ENCODE results near the gene MIER3.
A peak's percentile ranks its signal among the peaks of the same experiment; 100 is the strongest.

MIER3 gene

GRCh38 chr5:56959326-56959725, 7.4 kb upstream of the MIER3 start:
- no peak for DNase-seq

DNA sequence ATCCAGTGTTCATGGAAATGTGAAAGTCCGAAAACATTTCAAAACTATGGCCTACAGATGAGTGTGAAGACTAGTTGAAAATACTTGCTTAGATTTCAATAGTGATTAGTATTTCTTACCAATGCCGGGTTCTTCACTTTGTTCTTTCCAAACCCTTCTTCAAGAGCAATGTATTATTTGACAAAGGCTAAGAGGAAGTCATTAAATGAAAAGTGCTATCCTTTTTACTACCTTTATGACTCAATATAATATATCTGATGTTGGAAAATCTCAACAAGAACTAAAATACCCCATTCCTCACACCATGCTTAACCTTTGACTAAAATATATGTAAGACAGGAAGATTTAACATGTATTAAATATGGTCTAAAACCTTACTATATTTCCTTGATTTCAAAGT, 6.7 kb upstream of the MIER3 start:
- DNase-seq, result no peak

DNA sequence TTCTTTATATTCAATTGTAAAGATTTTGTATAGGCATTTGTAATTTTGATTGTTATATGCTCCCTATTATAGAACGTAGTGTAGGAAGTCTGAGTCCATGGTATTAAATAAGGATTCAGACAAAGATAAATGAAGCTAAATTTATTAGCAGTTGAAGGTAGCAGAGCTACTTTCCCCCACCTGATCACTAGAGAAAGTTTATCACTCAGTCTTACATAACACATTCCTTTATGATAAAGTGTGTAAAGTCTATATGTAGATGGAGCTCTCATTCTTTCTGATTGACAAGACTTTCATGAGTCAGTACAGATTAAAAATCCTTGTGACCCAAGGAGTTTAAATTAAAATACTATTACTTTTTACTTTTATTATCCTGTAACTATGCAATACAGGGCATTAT, 2.3 kb upstream of the MIER3 start:
- DNase-seq, result no peak

- DNase-seq, result no peak
These were observed 587 bp downstream of the MIER3 start for GRCh38 chr5:56951126-56951945.

GRCh38 chr5:56950626-56951125, 1.2 kb downstream of the MIER3 start:
- DNase-seq, result no peak

DNA sequence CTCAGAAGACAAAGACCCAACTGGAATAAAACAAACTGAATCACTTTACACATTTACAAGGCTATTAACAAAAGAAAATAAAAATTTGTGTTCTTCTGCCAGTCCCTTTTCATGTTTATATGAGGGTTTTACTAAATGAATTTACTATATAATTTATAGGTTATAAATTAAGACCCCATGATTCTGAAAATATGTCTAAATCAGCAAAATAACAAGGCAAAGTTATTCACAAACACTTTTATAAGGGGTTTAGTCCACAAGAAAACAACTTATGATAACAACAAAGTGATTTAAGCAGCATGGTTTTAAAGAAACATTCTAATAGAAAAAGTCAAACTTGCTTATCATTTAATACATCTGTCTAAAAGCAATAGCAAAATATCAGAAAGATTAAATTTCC, 4.9 kb downstream of the MIER3 start:
- DNase-seq, result no peak

DNA sequence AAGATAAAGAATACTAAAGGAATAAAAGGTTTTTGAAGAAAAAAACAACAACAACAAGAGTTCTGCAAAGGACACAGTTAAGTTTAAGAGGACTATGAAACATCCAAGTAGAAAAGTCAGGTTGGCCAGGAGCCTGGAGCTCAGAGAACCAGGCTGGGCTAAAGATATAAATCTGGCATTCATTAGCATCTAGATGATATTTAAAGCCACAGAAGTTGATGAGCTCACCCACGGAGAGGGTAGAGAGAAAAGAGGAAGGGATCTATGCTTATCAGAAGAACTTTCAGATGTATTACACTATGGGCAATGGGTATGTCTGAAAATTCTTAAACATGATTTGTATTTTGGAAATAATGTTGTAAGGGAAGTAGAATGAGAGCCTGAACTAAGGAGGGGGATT, 9.9 kb downstream of the MIER3 start:
- no peak for DNase-seq

DNA sequence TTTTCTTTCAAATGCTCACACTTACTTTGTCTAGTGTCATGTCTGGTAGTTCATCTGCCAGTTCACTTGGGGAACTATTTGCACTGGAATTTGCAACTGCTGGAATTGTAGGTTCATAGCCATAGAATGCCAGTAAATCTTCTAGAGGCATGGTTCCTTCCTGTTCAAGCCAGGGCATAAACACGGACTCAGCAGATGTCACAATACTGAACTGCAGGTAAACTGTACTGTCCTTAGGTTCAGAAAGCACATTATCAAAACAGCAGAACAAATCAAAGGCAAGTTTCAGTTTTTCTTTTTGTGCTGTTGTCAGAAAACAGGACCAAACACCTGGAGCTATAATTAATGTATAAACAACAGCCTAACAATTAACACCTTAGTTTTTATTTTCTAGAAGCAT, 13.1 kb downstream of the MIER3 start:
- DNase-seq, result no peak

DNA sequence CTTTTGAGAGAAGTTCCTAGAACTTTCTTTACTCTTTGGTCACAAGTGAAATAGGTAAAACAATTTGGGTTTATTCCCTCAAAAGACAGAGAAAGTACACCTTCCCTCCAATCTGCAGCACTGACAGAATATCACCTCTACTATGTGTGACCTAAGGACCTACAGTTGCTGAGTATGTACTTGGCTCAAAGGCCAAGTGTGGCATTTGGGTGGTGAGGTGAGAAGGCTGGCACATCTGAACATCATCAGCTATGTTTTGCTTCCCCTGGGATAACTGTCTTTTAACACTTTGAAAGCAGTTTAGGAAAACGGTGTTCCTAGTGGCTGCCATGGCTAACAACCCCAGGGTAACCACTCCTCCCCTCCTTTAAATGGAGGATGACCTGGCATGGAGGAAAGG, 17.6 kb downstream of the MIER3 start:
- DNase-seq, result no peak

GRCh38 chr5:56922922-56923321, 29.0 kb downstream of the MIER3 start:
- no peak for DNase-seq

DNA sequence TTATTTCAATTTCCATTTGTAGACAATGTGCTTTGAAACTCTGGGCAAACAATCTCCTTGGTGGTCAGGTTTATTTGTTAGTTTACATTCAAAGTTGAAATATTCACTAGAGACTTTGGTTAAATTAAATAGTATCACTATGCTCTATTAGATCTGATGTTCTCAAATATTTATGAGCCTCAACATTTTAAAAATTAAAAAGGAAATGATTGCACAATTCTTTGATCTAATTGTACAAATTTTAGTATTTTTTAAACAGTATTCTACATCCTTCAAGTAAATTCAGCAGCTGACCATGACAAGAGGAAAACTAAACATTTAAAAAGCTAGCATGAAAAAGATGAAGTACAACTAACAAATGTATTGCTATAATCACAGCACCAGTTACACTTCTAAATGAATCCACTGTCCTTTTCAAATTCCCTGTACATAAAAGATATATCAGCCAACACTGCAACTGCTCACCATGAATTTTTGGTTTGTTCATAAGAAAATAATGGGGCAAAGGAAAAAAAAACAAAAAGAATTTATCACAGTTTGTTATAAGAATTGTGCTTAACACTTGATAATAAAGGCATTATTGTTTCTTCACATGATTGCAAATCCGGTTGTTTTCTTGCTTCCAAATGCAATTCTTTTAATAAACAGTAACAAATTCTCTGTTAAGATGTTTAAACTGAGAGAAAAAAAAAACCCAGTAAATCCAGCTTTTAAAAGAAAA, 31.8 kb downstream of the MIER3 start:
- DNase-seq, result no peak

- DNase-seq, result no peak
These were observed 33.9 kb downstream of the MIER3 start for GRCh38 chr5:56918054-56918453.

GRCh38 chr5:56917534-56917933, 34.4 kb downstream of the MIER3 start:
- DNase-seq, result no peak

GRCh38 chr5:56914678-56915077, 37.2 kb downstream of the MIER3 start:
- no peak for DNase-seq

DNA sequence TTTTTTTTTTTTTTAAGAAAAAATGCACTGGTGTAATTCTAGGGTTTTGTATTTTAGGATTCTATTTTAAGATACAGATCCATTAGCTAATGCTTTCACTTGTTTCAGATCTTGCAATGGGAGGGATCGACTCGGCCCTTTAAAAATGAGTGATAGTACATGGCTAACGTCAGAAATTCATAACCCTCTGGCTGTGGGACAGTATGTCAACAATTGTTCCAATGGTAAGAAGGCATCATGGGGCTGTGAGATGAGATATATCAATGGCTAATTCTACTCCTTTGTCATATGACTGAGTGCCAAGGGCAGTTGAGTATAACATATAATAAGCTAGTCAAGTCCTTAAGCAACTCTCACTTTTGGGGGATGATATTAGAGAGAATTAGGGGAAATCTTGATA, 38.2 kb downstream of the MIER3 start:
- DNase-seq, result no peak

DNA sequence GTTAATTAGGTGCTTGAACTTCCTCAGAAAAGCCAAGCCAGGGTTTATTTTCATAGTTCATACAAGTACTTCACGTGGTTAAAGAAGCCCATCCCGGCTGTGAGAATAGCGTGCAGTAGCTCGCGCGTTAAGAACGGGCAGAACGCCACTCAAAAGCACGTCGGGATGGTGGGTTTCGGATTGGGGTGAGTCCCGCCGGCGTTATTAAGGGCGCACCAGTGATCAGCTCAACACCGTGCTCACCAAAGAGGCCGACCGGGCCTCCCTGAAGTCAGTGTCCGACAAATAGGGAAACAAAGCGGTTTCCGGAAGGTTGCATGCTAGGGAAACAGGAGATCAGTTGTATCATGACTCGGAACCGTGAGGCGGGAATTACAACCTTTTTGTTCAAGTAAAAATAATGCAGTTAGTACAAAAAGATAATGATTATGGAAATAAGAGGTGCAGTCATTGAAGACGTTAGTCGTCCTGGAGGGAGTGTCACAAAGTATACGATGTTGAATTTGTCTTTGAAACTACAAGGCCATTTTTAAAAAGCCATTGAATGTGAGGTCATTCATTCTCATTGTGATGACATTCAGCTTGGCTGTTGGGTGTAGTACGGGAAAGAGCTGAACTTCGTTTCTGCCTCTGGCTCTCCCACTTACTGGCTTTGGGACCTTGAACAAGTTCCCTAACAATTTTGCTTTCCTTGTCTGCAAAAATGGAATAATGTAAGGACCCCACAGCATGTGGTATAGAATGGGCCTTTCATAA, 41.5 kb downstream of the MIER3 start:
- peak; percentile 58 to 68 for DNase-seq

DNA sequence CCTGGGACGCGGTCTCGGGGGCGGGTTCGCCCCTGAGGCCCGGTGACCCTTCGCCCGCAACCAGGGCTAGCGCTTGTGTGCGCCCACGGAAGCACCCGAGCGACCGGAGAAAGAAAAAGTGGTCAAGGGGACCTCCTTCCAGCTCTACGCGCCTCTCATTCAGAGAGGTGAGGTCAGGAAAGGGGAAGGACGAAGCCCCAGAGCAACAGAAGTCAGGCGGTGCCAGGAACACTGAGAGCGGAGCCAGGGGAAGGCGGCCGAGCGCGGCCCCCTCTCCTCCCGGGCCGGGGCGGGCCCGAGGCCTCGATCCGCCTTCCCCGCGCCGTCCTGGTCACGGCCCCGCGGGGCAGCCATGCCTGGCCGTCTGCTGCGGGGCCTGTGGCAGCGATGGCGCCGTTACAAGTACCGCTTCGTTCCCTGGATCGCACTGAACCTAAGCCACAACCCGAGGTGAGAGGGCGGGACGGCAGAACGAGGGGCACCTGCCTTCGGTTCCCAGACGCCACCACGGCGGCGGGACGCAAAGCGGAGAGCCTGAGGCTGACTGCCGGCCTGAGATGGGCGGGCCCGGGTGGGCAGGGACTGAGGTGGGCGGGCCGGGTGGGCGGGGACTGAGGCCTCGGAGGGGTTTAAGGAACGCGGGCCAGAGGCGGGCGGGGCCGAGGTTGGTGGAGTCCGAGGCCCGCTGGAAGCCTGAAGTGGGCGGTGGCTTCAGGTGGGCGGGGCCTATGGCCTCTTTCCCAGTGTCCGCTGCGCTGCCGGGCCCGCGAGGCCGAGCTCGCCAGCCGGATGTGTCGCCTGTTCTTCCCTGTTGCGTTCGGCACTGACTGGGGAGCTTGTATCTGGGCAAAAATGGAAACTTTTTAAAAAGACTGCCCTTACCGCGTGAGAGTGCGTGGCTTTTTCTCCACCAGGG, 42.4 kb downstream of the MIER3 start, which contains the start of gene SETD9:
Gene SETD9, plus strand, starts transcription at position 303 of the 916 bp plus-strand sequence. Its CDS starts 50 bp downstream, at position 353.
- peak; percentile 93 to 95 for DNase-seq

DNA sequence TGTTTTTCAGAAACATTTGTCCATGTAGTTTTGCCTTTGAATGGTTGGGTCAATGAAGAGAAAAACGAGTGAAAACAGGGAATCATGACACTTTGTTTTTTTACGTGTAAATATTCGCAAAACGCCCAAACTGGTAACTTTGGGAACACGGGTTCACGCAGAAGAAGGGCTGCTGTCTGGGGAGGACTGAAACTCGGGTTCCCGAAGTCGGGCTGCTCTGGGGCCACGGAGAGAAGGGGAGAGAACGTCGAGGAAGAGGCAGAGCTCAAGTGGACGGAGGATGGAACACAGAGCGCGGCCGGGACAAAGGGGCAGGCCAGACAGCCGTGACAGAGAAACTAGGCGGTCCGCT, 43.0 kb downstream of the MIER3 start:
- peak in 1 of 2 experiments; percentile 83 for DNase-seq

GRCh38 chr5:56900858-56901578, 50.9 kb downstream of the MIER3 start:
- DNase-seq, result peak; percentile 43 to 63

DNA sequence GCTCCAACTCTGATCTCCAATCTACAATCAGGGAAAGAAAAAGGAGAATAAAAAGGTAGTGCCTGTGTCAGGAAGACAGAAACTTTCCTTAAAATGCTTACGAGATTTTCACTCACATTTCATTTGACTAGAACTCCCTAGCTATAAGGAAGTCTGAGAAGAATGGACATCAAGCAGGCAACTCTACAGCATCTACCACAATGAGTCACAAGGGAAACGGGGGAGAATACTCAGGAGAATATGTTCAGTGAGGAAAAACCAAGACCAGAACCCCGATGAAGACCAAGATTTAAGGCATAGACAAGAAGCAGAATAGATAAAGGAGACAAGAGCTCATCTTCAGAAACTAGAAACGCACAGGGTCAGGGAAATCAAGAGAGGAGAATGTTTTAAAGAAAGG, 51.5 kb downstream of the MIER3 start:
- peak in 1 of 2 experiments; percentile 20 for DNase-seq

GRCh38 chr5:56898213-56898612, 53.7 kb downstream of the MIER3 start:
- no peak for DNase-seq

DNA sequence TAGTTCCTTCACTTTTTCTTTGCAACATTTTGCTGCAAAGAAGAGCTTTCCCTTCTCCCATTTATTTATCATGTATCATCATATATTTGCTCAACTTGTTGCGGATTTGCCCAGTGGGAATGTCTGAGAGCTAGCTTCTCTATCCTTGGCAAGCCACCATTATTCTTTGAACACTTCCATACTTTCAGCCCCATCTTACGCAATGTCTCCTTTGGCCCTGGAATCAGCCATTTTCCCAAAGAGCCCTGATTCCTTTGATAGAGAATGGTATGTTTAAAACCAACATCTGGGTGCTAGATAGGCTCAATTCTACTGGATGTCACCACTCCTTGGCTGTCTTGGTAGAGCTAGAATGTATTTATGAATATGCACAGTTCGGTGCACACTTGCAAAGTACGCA, 55.2 kb downstream of the MIER3 start:
- no peak for DNase-seq
